ENCODE measurements around the gene LRRC43.

LRRC43 gene

DNA sequence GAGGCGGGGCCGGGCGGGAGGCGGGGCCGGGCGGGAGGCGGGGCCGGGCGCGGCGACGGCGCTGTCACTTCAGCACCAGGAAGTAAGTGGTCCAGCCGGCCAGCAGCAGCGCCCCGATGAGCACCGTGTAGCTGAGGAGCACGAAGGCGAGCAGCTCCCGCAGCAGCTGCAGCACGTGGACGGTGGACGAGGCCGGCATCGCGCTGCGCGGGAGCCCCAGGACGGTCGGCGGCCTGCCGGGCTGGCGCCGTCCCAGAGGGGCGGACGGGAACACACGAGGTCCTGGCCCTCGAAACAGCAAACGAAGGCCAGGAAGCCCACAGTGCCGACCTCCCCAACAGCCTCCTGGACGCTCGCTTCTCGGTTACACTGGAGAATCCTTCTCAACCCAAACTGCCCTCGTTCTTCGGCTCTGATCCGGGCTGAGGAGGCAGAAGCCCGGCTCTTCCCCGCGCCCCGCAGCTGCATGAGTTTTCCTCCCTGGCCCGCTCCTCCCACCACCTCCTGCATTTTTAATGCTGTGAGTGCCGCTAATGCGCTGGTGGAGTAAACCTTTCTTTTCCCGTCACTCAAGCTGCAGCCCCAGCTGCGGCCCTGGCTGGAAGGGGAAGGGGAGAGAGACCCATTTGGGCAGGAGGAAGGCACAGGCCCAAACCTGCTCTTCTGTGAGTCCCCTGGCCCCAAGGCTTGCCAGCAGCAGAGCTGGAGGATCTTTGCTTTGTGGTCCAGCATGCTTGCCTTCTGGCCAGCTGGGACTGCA is 43.6 kb downstream of the LRRC43 start:
- no peak for DNase-seq (ENCODE audit: low read depth)

DNA sequence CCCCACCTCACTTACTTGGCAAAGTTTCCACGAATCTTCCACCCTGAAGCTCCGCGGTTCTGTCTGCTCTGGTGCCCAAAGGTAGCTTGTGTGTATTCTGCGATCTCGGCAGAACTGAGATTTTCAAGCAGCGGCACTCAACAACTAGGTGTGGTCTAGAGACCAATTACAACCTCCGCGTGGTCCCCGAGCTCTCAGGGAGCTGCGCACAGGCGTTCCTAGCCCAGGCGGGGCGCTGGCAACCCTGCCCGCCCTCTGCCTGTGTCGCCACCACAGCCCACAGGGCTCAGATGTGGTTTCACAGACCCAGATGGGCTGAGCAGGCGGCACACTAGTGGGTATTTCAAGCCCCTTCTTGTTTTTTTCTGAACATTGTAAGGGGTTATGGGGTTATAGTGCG is 44.4 kb downstream of the LRRC43 start:
- DNase-seq (ENCODE audit: low read depth), result no peak

DNA sequence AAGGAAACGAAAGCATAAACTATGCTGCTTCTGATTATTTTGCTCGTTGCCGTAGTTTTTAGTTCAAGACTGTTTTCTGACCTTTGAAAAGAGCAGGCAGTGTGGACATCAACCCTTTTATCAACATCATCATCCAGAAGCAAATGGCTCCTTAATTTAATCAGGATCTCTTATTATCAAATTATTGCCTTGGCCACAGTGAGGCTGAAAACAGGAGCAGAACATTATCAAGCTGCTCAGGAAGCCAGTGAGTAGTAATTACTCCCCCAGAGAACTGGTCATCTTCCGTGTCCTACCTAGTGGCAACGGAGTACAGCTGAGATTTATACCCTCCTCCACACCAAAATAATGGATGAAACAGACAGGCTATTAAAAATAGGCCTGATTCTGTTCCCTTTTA is 45.2 kb downstream of the LRRC43 start:
- no peak for DNase-seq (ENCODE audit: low read depth)

DNA sequence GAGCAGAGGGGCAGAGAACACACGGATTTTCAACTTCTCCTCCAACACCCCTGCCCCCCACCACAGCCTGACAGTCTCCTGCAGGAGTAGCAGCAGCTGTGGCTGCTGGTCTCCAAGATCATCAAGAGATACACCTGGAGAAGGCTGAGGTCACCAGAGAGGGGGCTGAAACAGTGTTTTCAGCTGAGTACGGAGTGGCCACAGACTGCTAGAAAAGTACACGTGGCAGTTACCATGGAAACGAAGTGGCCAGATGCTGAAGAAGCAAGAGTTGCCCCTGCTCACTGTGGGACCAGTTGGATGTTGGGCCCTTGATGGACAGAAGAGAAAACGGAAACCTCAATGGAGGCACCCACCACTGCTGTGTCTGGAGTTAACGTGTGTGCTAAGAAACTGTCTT is 47.9 kb downstream of the LRRC43 start:
- no peak for DNase-seq (ENCODE audit: low read depth)

DNA sequence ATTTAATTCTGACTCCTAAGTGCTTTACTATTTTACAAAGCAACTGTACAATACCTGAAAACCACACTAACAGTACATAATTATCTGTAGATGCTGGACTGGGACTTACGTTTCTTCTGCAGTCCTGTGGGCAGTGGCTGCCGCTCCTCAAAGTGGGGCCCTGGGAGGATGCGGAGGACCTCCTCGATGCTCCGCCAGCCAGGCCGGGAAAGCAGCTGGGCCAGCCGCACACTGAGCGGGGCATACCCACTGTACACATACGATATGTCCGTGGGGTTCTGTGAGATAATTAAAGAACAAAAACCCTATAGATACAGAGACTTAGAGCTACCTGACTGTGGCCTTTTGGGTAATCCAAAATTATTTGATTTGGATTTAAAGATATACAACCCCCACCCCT is 49.8 kb downstream of the LRRC43 start:
- no peak for DNase-seq (ENCODE audit: low read depth)

DNA sequence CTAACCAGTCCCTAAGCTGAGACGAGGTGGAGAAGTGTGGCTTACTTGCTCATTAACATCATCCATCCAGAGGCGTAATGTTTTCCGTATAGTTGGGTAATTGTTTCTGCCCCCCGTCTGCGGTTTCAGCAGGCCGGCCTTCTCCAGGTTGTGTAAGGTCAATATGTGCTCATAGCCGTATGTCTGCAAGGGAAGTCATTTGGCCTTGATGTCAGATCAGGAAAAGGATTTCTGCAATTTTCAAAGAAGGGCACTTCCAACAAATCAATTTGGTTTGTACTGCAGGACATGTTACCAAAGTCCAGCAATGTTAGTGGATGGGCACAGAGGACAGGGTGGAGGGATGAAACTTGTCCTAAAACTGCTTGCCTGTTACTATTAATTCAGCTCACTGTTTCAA is 52.8 kb downstream of the LRRC43 start:
- DNase-seq (ENCODE audit: low read depth), result no peak

DNA sequence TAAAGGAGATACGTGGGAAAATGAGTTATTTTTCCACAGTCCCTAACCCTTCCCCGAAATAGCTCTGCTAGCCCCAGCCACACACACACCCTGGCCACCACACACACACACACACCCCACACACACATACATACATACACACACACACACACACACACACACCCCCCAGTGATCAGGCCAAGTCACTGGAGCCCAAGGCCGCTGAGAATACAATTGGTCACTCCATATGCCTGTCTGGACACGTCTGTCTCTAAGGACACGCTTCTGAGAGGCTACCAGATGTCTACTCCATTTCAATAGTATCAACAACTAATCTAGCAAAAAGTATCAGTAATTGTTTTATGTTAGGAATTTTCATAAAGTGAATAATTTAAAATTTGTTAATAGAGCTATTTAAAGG is 55.9 kb downstream of the LRRC43 start:
- DNase-seq (ENCODE audit: low read depth), result no peak

DNA sequence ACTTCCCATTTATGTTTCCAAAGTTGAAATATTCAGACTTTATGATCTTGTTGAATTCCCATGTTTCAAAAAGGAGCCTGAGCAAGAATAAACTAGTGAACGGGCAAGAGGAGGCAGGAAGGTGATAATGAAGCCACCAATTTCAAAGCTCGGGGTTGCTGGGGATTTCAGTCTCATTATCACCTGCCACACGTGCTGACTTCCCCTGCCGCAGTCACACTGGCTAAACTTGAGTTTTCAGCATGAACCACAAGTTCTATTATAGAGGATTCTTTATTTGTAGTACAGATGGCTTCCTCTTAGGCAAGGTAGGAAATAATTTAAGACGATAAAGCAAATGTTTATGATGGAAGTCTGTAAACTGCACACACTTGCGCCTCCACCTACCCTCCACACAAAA is 61.0 kb downstream of the LRRC43 start:
- DNase-seq (ENCODE audit: low read depth), result no peak

DNA sequence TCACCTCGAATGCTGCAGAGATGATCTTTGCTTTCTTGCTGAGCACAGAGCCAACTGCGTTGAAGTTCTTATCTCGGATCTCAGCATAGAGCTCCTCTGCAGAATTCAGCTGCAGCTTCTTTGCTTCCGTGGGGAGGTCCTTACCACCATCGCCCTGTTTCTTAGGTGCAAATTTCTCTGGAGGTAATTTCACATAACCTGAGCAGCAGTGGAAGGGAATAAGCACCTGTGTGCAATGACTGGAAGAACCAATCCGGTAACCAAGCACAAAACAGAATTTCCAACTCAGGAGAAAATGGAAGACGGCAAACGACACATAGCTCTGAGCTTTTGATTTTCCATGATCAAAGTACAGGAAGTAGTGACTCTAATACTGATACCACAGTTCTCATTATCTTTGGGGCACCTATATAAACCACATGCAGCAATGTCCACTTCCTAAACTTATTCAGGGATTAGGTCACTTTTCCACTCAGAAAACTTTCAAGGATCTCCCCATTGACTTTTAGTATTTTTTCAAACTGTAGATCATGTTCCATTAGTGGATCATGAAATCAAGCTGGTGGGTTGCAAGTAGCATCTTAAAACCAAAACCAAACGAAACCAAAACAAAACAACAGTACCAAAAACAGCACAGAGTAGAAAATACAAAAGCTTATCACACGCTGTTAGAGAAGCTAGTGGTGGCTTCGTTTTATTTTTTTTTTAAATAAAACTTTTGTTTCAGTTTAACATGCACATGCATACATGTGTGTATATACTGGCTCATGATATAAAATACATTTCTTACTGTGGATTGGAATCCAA is 61.8 kb downstream of the LRRC43 start:
- DNase-seq (ENCODE audit: low read depth), result no peak

DNA sequence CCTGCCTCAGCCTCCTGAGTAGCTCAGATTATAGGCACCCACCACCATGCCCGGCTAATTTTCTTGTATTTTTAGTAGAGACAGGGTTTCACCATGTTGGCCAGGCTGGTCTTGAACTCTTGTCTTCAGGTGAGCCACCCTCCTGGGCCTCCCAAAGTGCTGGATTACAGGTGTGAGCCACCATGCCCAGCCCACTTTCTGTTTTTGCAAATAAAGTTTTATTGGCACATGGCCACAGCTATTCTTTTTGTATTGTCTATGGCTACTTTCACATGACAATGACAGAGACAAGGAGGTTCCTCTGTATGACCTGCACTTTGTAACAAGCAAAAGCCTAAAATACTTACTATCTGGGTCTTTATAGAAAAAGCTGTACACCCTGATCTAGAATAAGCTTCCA is 62.6 kb downstream of the LRRC43 start:
- no peak for DNase-seq (ENCODE audit: low read depth)

DNA sequence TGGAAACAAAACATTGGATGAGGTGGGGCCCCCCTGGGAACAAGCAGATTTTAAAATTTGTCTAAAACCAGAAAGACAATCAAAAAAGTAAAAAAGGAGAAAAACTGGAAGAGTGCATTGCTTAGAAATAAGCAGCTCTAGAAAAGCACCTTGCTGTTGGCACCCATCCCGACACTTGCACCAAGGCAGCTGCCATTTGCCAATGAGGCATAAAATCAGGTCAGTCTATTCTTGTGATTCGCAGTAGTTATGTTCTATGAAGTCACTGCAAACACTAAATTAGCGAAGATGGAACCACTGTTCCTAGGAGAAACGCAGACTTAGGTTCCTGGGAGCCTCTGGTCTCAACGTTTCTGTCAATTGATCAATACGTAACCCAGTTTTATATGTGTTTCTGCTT is 67.1 kb downstream of the LRRC43 start:
- no peak for DNase-seq (ENCODE audit: low read depth)

DNA sequence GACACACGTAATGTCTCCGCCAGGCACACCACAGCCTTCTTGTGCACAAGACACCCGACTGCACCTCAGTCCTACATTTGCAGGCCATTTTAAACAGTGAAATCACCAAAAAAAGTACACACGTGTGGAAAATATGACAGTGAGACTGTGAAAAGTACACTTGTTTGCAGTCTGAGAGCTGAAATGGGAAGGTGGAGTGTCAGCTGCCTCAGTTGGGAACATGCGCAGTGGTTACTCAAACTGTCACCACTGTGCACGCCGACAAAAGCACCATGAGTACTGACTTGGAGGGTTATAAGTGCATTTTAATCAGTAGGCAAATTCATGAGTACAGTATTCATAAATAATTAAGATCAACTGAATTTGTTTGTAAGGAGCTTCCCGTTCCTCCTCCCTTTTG is 67.6 kb downstream of the LRRC43 start:
- DNase-seq (ENCODE audit: low read depth), result no peak
